K562 (cell line): ENCODE measurements around the gene B3GAT2. TPM values are rescaled to one million over a fixed set of nuclear protein-coding genes. Genes with fewer than 3 reads are reported as not detected.

ENCODE experiments used
- ATAC-seq: fragments of 200-7000 bp; cut with Tn5 transposase; 3 replicates; pipeline ENCODE4 v1.9.1; 2020; ENCODE audit warnings: moderate library complexity
- BruUV-seq: library from RNA; stranded (reverse); fragments of 400-500 nt; replicated peaks from 2 replicates; lab custom pipeline; 2021; lab: Mats Ljungman, UMichigan
- CTCF ChIA-PET: fragments of 300-600 bp; formaldehyde crosslinking; extraction: SDS; loops from one replicate; lab custom pipeline; 2021; ENCODE audit warnings: low intra/inter-chr PET ratio; lab: Yijun Ruan, JAX
- POLR2A ChIA-PET: fragments of 300-600, 350-650 bp; sonication (Branson Sonifier 250); formaldehyde crosslinking; extraction: SDS; loops from one replicate; lab custom pipeline; 2021; ENCODE audit warnings: antibody characterized with exemption, inconsistent platforms; lab: Yijun Ruan, JAX
- DNase-seq, 4 experiments: peaks; one replicate each; pipeline versions ENCODE4 v3.0.0 to v3.0.0-alpha.2; 2011 to 2018; ENCODE audit warnings: low spot score in 3 of 4, mixed read lengths in 3 of 4; ENCODE audit errors: extremely low read depth in 1 of 4
- FAIRE-seq: peaks from 2 replicates; lab custom pipeline; 2011; peaks lifted over from hg19 to GRCh38; lab: Jason Lieb, UNC
- H2AFZ ChIP-seq: 2 replicates; pipeline ENCODE4 v1.6.0; 2011; ENCODE audit warnings: low read depth, low read length, control low read depth, inconsistent platforms
- H3K27ac ChIP-seq: fragments of 200-600 bp; 3 replicates; pipeline ENCODE4 v1.8.0; 2011; ENCODE audit warnings: low read depth, mild to moderate bottlenecking, control low read depth, inconsistent platforms, low read length, moderate library complexity, mixed read lengths; ENCODE audit errors: extremely low read depth
- H3K27me3 ChIP-seq, 2 experiments: fragments of 300-600 bp in 1 of 2; 2 replicates in 1 of 2; 3 replicates in 1 of 2; pipeline versions ENCODE4 v1.6.0 to v1.8.0; 2011; ENCODE audit warnings: inconsistent platforms in 2 of 2, low read length in 2 of 2, mild to moderate bottlenecking in 1 of 2, mixed read lengths in 1 of 2, moderate library complexity in 1 of 2; ENCODE audit not compliant: control insufficient read depth in 2 of 2, insufficient read depth in 2 of 2
- H3K36me3 ChIP-seq: fragments of 300-600 bp; 3 replicates; pipeline ENCODE4 v1.8.0; 2011; ENCODE audit warnings: mild to moderate bottlenecking, low read length, inconsistent platforms; ENCODE audit not compliant: control insufficient read depth, insufficient read depth
- H3K4me1 ChIP-seq, 2 experiments: fragments of 200-600 bp in 1 of 2; replicated peaks in 1 of 2; 2 replicates in 1 of 2; 3 replicates in 1 of 2; pipeline versions ENCODE4 v1.5.1 to v1.8.0; 2011; ENCODE audit warnings: inconsistent platforms in 2 of 2, low read length in 2 of 2, mild to moderate bottlenecking in 1 of 2, mixed read lengths in 1 of 2, moderate library complexity in 1 of 2; ENCODE audit not compliant: control insufficient read depth in 2 of 2, insufficient read depth in 2 of 2
- H3K4me2 ChIP-seq: 2 replicates; pipeline ENCODE4 v1.6.1; 2011; ENCODE audit warnings: low read length, control low read depth, inconsistent platforms, mixed read lengths; ENCODE audit not compliant: insufficient read depth
- H3K4me3 ChIP-seq: fragments of 200-600 bp; sonication (generic), shearing (Covaris generic); 2 replicates; pipeline ENCODE4 v1.5.1; 2016; ENCODE audit warnings: control low read depth, inconsistent platforms
- H3K79me2 ChIP-seq: fragments of 200-600 bp; 3 replicates; pipeline ENCODE4 v1.8.0; 2011; ENCODE audit warnings: low read length, inconsistent platforms; ENCODE audit not compliant: control insufficient read depth, insufficient read depth
- H3K9ac ChIP-seq, 2 experiments: 2 replicates each; pipeline versions ENCODE4 v1.6.0 to v1.6.1; 2011; ENCODE audit warnings: low read depth in 2 of 2, low read length in 2 of 2, control low read depth in 1 of 2, inconsistent platforms in 1 of 2, mild to moderate bottlenecking in 1 of 2, mixed read lengths in 1 of 2; ENCODE audit not compliant: insufficient read depth in 1 of 2
- H3K9me1 ChIP-seq: one replicate; pipeline ENCODE4 v1.6.0; 2011; ENCODE audit warnings: inconsistent platforms, mild to moderate bottlenecking, low read length, moderate library complexity; ENCODE audit not compliant: control insufficient read depth, insufficient read depth
- H3K9me3 ChIP-seq: replicated peaks from 2 replicates; pipeline ENCODE4 v1.5.1; 2011; ENCODE audit warnings: low read depth, low read length, inconsistent platforms; ENCODE audit not compliant: control insufficient read depth, insufficient read depth
- H4K20me1 ChIP-seq: replicated peaks from 2 replicates; pipeline ENCODE4 v1.6.1; 2011; ENCODE audit warnings: low read length, inconsistent platforms, mixed read lengths; ENCODE audit not compliant: control insufficient read depth, insufficient read depth
- HDAC6 ChIP-seq: IDR thresholded peaks from 2 replicates; pipeline ENCODE4 v1.6.1; 2012; ENCODE audit warnings: low read depth, mild to moderate bottlenecking, control low read depth, inconsistent platforms, low read length, moderate library complexity
- SIX5 ChIP-seq, 2 experiments: IDR thresholded peaks; 2 replicates each; pipeline ENCODE4 v1.6.1; 2011; ENCODE audit warnings: low read length in 2 of 2, borderline replicate concordance in 1 of 2, low read depth in 1 of 2, mild to moderate bottlenecking in 1 of 2, moderate library complexity in 1 of 2; ENCODE audit not compliant: insufficient read depth in 1 of 2
- TEAD4 ChIP-seq, 2 experiments: sonication (generic) in 1 of 2; formaldehyde crosslinking in 1 of 2; IDR thresholded peaks; 2 replicates each; pipeline versions ENCODE4 v1.6.1 to v1.8.0; 2012 to 2022; ENCODE audit warnings: borderline replicate concordance in 1 of 2, inconsistent platforms in 1 of 2, low read length in 1 of 2, mild to moderate bottlenecking in 1 of 2, missing genetic modification reagents in 1 of 2
- ZBTB40 ChIP-seq, 2 experiments: fragments of 450-650 bp in 1 of 2; sonication (generic) in 1 of 2; formaldehyde crosslinking in 1 of 2; IDR thresholded peaks; 2 replicates each; pipeline versions ENCODE4 v1.7.1 to v1.9.0; 2016 to 2022; ENCODE audit warnings: inconsistent platforms in 1 of 2, mild to moderate bottlenecking in 1 of 2, missing genetic modification reagents in 1 of 2
- ZNF217 ChIP-seq: sonication (generic); formaldehyde crosslinking; IDR thresholded peaks from 2 replicates; pipeline ENCODE4 v1.8.0; 2022; ENCODE audit warnings: mild to moderate bottlenecking, missing genetic modification reagents
- ZNF586 ChIP-seq: fragments of 450-650 bp; formaldehyde crosslinking; conservative IDR thresholded peaks from 2 replicates; pipeline ENCODE4 v1.4.0; 2020; ENCODE audit warnings: mild to moderate bottlenecking, moderate library complexity
- in situ Hi-C: fragments of 300-500 bp; cut with MboI; formaldehyde crosslinking; loops from 4 replicates; pipeline ENCODE4 v1.15.0; 2018; ENCODE audit warnings: inconsistent platforms, mixed read lengths
- intact Hi-C: fragments of 100-400 bp; cut with micrococcal nuclease; formaldehyde crosslinking; loops from 2 replicates; pipeline ENCODE4 v1.14.2; 2022
- polyA plus RNA-seq, 8 experiments: library from polyadenylated mRNA; depleted of rRNA in 4 of 8; stranded (reverse) in 5 of 8; unstranded in 3 of 8; fragments of >200 nt; fragmentation: Nextera tagmentation in 2 of 8; fragmentation: Illumina TruSeq in 1 of 8; extraction: Ambion mirVana in 2 of 8; extraction: Trizol in 1 of 8; gene quantifications; 2 replicates each; pipeline versions ENCODE4 v1.2.1 to v1.2.3, GENCODE V29; 2011 to 2014; ENCODE audit warnings: inconsistent platforms in 1 of 8, missing spikeins in 1 of 8
- total RNA-seq, 7 experiments: library from RNA; depleted of rRNA in 6 of 7; stranded (reverse); fragments of >200 nt in 6 of 7; fragmentation: Illumina TruSeq in 2 of 7; extraction: Trizol in 2 of 7; gene quantifications; 2 replicates each; pipeline versions ENCODE4 v1.2.1 to v1.2.3, GENCODE V29; 2011 to 2021; ENCODE audit warnings: low replicate concordance in 1 of 7

B3GAT2 gene
- total and polyA plus RNA-seq, 9 of the 15 experiments (the other 6 are each of a cell fraction or from before 2014, with no cell fraction given): 0.01 to 0.43 (median 0.04) TPM; not detected in 4

- Histone ChIP-seq H3K36me3 (no peaks in the 10 kb centered on the region), H3K27ac (no peak overlapping the region), H3K9me1 (no peaks in the 10 kb centered on the region), H2AFZ (no peak overlapping the region), H3K4me1 (no peaks in the 10 kb centered on the region), H3K4me3 (no peak overlapping the region), H3K9ac (no peak overlapping the region), H3K4me2 (no peak overlapping the region), H3K79me2 (no peaks in the 10 kb centered on the region), H3K9me3 (no peaks in the 10 kb centered on the region), H4K20me1 (no peaks in the 10 kb centered on the region), H3K27me3 (no peaks in the 10 kb centered on the region)
- ATAC-seq (no peak), DNase-seq (no peak), FAIRE-seq (peak; percentile 56)
- intact Hi-C loops: no loop called here
- in situ Hi-C loops: no loop called here
- ChIA-PET POLR2A (interaction anchor here (0.6 kb wide), 1 partner anchor 32 kb away, joined by 3 read pairs; no protein-coding TSS in a partner anchor), CTCF (no interaction called here)
- no TSS peak for BruUV-seq
- no peak for TF ChIP-seq ZNF217 (CRISPR knock-in tag)
- no peak for TF ChIP-seq SIX5 (IDR thresholded peaks at IDR 0.05; ENCODE audit: borderline replicate concordance in 1 of 2, insufficient read depth in 1 of 2, low read depth in 1 of 2, low read length in 2 of 2)
- TF ChIP-seq ZNF586 (CRISPR knock-in tag): no peak
- no peak for TF ChIP-seq TEAD4 (IDR thresholded peaks at IDR 0.05; ENCODE audit: low read length)
- no peak for TF ChIP-seq TEAD4 (CRISPR knock-in tag; IDR thresholded peaks at IDR 0.05; ENCODE audit: borderline replicate concordance)
- no peak for TF ChIP-seq HDAC6
- TF ChIP-seq ZBTB40 (IDR thresholded peaks at IDR 0.05): peak; percentile 92
- TF ChIP-seq ZBTB40 (CRISPR knock-in tag; IDR thresholded peaks at IDR 0.05): peak; percentile 84
These were observed 104.1 kb downstream of the B3GAT2 start for GRCh38 chr6:70852667-70853246.
